ENCODE data around the gene CYP24A1.
"Not testable (repeated sequence)": the region's sequence is repeated elsewhere in the genome, so short reads cannot be mapped to it uniquely, and the experiment has no call there.

The CYP24A1 gene

GRCh38 chr20:54132612-54133433, 41.0 kb downstream of the CYP24A1 start:
- DNase-seq (ENCODE audit: low read depth) = no peak

- DNase-seq (ENCODE audit: low read depth) = no peak
These were observed 41.8 kb downstream of the CYP24A1 start for GRCh38 chr20:54131675-54132611.

- DNase-seq (ENCODE audit: low read depth) = not testable (repeated sequence)
These were observed 42.7 kb downstream of the CYP24A1 start for GRCh38 chr20:54131125-54131524.

- DNase-seq (ENCODE audit: low read depth) = no peak
These were observed 44.4 kb downstream of the CYP24A1 start for GRCh38 chr20:54129350-54129749.

GRCh38 chr20:54127855-54128574, 45.8 kb downstream of the CYP24A1 start:
- DNase-seq (ENCODE audit: low read depth) = no peak

- no peak for DNase-seq (ENCODE audit: low read depth)
These were observed 46.8 kb downstream of the CYP24A1 start for GRCh38 chr20:54126806-54127655.

GRCh38 chr20:54126328-54126727, 47.5 kb downstream of the CYP24A1 start:
- not testable (repeated sequence) for DNase-seq (ENCODE audit: low read depth)

GRCh38 chr20:54123587-54124180, 50.1 kb downstream of the CYP24A1 start:
- DNase-seq (ENCODE audit: low read depth) = no peak

GRCh38 chr20:54122681-54123586, 50.9 kb downstream of the CYP24A1 start:
- no peak for DNase-seq (ENCODE audit: low read depth)

GRCh38 chr20:54122189-54122588, 51.6 kb downstream of the CYP24A1 start:
- DNase-seq (ENCODE audit: low read depth) = no peak

GRCh38 chr20:54119744-54120143, 54.0 kb downstream of the CYP24A1 start:
- DNase-seq (ENCODE audit: low read depth) = no peak

GRCh38 chr20:54118220-54119001, 55.4 kb downstream of the CYP24A1 start:
- DNase-seq (ENCODE audit: low read depth) = no peak

GRCh38 chr20:54116550-54117235, 57.1 kb downstream of the CYP24A1 start:
- DNase-seq (ENCODE audit: low read depth) = no peak

- no peak for DNase-seq (ENCODE audit: low read depth)
These were observed 58.5 kb downstream of the CYP24A1 start for GRCh38 chr20:54115172-54115854.

- DNase-seq (ENCODE audit: low read depth) = no peak
These were observed 59.7 kb downstream of the CYP24A1 start for GRCh38 chr20:54114109-54114508.

- DNase-seq (ENCODE audit: low read depth) = no peak
These were observed 60.2 kb downstream of the CYP24A1 start for GRCh38 chr20:54113566-54113965.

- no peak for DNase-seq (ENCODE audit: low read depth)
These were observed 61.4 kb downstream of the CYP24A1 start for GRCh38 chr20:54112221-54112884.
